ENCODE measurements around the gene CDC14A.

DNA sequence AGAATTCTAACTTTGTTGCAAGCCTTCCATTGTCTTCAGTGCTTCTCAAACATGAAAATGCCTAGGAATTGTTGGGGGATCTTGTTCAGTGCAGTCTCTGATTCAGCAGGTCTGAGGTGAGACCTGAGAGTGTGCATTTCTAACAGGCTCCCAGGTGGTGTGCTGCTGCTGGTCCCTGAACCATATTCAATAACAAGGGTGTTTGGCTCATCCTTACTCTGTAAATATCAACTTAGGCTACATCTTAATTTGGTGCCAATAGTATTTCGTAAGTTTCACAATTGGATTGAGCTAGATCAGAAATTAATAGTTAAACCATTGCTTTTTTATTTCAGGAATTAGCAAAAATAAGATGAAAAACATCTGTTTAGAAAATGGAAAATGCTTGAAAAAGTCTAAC, 126.5 kb downstream of the CDC14A start:
- TF ChIP-seq, protein P1, sequence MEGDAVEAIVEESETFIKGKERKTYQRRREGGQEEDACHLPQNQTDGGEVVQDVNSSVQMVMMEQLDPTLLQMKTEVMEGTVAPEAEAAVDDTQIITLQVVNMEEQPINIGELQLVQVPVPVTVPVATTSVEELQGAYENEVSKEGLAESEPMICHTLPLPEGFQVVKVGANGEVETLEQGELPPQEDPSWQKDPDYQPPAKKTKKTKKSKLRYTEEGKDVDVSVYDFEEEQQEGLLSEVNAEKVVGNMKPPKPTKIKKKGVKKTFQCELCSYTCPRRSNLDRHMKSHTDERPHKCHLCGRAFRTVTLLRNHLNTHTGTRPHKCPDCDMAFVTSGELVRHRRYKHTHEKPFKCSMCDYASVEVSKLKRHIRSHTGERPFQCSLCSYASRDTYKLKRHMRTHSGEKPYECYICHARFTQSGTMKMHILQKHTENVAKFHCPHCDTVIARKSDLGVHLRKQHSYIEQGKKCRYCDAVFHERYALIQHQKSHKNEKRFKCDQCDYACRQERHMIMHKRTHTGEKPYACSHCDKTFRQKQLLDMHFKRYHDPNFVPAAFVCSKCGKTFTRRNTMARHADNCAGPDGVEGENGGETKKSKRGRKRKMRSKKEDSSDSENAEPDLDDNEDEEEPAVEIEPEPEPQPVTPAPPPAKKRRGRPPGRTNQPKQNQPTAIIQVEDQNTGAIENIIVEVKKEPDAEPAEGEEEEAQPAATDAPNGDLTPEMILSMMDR (IDR thresholded peaks at IDR 0.05), result no peak
- no peak for TF ChIP-seq POLR2A (IDR thresholded peaks at IDR 0.05)

Measured in uterus (tissue), 2 donors.